NCI-H2196 treated with DMSO at 0.1 percent for 48 hours (cell line): ENCODE data around the gene SLC38A6.

Experiments used
- DNase-seq: peaks from one replicate; lab custom pipeline; 2025; ENCODE audit not compliant: unreplicated experiment; lab: John Stamatoyannopoulos, UW

The SLC38A6 gene

DNA sequence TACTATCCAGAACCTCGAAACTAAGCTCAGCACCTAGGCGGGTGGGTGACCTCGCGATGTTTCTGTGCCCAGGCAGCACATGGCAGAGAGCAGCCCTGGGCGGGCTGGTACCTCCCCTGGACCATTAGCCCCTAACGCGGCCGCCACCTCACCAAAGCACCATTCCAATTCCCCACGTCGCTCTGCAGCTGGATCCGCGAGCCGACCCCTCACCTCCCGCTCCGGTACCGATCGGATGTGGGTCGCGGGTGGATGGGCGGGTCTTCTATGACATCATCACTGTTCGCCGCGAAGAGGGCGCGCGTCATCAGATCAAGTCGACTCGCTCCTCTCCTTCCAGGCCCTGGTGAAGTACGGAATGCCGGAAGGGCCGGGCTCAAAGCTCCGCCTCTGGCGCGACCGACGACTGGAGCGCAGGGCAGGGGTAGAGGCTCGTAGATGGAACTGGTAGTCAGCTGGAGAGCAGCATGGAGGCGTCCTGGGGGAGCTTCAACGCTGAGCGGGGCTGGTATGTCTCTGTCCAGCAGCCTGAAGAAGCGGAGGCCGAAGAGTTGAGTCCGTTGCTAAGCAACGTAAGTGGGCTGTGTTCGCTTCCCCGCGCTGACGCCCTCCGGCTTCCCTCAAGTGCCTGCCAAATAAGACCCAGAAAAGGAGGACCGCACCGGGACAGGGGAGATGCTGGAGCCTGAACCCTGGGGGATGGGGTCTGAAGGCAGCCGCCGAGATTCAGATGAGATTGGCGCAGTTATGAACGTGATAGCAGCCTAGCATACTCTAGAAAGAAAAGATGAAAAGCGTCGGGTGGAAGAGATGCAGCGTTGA lies at the start of gene SLC38A6, which contains the start of gene TRMT5:
TSS of gene SLC38A6 (plus strand) at position 435 of the 822 bp plus-strand sequence. CDS start at position 468, 33 bp downstream.
TSS of gene TRMT5 (minus strand) at position 269 of the 822 bp plus-strand sequence. CDS start at position 163, 106 bp downstream.
- DNase-seq: peak; percentile 87

- no peak for DNase-seq
Measured at GRCh38 chr14:60933920-60934655, 47.0 kb upstream of the SLC38A6 start.

DNA sequence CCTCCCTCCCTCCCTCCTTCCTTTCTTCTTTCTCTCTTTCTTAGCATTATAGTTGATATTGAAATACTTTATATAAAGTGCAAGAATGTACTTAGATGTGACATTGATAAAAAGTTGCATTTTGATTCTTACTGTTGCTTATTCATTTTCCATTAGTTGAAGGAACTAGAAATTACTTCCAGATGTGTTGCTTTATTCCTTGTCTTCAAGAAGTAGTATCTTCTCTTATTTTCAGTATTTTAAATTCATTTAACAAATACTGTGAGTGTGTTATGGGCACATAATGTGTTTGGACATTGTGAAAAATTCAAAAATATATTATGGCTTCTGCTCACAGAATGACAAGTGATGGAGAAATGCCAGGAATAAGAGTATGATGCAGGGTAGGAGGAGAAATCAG lies 45.7 kb upstream of the SLC38A6 start:
- no peak for DNase-seq

- no peak for DNase-seq
Measured at GRCh38 chr14:60943637-60944032, 37.4 kb upstream of the SLC38A6 start.

DNA sequence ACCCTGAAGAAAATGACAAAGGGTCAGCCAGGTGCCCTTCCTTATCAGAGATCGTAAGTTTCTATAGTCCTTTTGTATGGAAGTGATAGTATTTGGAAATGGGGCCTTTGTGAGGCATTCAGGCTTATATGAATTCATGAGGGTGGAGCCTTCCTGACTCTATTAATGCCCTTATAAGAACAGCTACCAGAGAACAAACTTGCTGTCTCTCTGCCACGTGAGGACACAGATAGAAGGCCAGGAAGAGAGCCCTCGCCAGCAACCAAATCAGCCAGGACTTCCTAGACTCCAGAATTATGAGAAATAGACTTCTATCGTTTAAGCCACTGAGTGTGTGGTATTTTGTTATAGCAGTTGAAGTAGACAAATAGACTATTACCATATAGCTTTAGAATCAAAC lies 36.8 kb upstream of the SLC38A6 start:
- no peak for DNase-seq

DNA sequence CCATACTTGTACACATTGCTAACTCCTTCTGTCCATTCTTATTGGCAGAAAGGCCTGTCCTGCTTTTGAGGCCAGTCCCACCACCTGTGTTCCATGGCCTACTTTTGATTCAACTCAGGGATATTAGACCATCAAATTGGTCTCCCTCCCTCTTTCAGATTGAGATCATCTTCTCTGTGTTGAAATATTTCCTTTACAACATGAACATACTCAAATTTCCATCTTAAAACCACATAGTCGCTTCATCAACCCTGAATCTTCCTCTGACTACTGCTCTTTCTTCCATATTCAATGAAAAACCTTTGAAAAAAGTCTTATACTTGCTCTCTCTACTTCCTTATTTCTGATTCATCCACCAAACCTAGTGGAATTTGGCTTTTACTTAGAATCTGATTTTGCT lies 35.1 kb upstream of the SLC38A6 start:
- no peak for DNase-seq

DNA sequence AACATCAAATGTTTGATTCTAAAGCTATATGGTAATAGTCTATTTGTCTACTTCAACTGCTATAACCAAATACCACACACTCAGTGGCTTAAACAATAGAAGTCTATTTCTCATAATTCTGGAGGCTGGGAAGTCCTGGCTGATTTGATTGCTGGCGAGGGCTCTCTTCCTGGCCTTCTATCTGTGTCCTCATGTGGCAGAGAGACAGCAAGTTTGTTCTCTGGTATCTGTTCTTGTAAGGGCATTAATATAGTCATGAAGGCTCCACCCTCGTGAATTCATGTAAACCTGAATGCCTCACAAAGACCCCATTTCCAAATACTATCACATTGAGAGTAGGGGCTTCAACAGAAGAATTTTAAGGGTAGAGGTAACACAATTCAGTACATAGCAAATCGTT lies 34.3 kb upstream of the SLC38A6 start:
- DNase-seq: no peak

GRCh38 chr14:60951776-60952435 lies 29.1 kb upstream of the SLC38A6 start:
- DNase-seq: no peak

DNA sequence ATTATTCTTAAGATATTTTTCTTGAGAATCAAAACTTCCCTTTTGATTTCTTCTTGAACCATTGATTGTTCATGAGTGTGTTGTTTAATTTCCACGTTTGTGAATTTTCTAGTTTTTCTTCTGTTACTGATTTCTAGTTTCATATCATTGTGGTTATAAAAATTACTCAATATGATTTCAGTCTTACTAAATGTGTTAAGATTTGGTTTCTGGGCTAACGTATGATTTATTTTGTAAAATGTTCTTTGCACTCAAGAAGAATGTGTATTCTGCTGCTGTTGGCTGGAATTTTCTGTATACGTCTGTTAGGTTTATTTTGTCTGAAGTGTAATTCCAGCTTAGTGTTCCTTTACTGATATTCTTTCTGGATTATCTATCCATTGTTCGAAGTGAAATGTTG lies 24.8 kb upstream of the SLC38A6 start:
- no peak for DNase-seq

- DNase-seq: no peak
Measured at GRCh38 chr14:60956632-60957031, 24.4 kb upstream of the SLC38A6 start.

DNA sequence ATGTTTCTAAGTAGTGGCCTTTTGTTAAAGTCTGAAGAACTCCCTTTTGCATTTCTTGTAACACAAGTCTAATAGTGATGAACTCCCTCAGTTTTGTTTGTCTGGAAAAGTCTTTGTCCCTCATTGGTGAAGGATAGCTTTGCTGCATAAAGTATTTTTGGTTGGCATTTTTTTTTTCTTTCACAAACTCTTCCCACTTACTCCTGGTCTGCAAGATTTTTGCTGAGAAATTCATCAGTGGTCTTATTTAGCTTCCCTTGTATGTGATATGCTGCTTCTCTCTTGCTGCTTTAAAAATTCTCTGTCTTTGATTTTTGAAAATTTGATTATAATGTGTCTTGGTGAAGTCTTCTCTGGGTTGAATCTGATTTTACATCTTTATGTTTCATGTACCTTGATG lies 22.9 kb upstream of the SLC38A6 start:
- no peak for DNase-seq

DNA sequence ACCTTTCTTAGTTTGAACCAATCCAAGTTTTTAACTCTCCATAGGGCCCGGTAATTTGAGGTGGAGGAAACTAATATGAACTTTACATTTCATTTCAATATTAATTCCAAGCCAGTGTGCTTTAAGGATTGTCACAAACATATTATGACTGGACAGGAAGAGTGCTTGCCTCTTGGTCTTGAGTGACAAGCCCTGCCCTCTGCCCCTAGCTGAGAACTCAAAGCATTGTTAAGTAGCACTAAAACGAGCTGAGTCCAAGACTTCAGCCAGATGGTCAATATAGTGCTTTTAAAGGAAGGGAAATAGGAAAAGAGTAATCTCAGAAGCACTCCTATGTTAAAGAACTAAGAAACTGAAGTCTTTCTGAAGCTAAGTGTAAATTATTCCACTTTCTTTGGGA lies 17.3 kb upstream of the SLC38A6 start:
- no peak for DNase-seq

DNA sequence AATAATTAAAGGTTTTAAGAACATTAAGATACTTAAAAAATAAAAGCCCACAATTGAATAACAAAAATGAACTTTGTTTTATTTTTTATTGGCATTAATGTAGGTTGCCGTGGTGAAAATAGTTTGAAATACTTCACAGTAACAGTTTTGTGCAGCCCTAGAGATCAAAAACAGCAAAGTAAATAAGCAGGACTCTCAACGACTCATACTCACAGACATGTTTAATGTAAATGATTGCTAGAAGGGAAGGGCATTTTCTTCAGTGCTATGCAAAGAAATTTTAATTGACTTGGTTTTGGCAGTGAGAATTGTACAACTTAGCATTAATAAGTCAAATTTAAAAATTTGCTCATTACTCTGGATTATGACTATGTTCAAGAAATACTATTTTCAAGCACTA lies 16.1 kb upstream of the SLC38A6 start:
- no peak for DNase-seq

DNA sequence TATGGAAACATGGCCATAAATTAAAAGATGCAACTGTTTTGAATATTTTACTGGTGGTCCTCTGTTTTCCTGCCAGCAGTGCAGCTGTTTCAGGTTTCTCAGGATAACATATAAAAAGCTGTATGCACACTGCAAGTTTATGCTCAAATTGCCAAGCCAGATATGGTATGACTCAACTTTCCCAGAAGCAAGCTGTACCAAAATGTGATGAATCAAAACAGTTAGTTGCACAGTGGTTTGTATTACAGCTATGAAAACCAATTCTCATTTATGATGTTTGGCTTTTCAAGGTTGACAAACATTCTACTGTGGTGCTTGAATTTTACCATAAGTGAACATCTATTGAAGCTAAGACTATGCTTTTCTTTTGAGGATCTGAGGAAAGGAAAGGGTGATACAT lies 15.6 kb upstream of the SLC38A6 start:
- no peak for DNase-seq

GRCh38 chr14:60968099-60968498 lies 12.9 kb upstream of the SLC38A6 start:
- DNase-seq: no peak

DNA sequence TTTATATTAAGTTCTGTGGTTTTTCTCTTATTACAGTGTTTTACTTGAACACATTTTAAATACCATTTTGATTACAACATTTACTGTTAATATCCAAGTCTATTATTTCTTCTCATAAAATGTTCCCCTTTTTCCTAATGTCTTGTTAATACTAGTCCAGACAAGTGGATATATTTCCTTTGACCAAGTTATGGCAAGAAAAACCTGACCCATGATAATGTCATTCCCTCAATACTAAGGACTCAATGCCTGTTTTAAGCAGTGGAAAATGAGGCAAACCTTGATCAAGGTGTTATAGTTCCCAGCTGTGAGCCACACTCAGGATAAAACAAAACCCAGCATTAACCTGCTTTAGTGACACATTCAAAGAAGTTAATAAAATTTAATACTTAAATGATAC lies 12.4 kb upstream of the SLC38A6 start:
- no peak for DNase-seq

GRCh38 chr14:60970146-60970545 lies 10.9 kb upstream of the SLC38A6 start:
- DNase-seq: no peak

GRCh38 chr14:60971271-60971670 lies 9.8 kb upstream of the SLC38A6 start:
- no peak for DNase-seq

GRCh38 chr14:60972295-60972694 lies 8.8 kb upstream of the SLC38A6 start:
- no peak for DNase-seq

- DNase-seq: no peak
Measured at GRCh38 chr14:60973070-60973469, 8.0 kb upstream of the SLC38A6 start.

- DNase-seq: no peak
Measured at GRCh38 chr14:60974090-60974651, 6.9 kb upstream of the SLC38A6 start.
